ENCODE results near the gene ADIPOR2.

DNA sequence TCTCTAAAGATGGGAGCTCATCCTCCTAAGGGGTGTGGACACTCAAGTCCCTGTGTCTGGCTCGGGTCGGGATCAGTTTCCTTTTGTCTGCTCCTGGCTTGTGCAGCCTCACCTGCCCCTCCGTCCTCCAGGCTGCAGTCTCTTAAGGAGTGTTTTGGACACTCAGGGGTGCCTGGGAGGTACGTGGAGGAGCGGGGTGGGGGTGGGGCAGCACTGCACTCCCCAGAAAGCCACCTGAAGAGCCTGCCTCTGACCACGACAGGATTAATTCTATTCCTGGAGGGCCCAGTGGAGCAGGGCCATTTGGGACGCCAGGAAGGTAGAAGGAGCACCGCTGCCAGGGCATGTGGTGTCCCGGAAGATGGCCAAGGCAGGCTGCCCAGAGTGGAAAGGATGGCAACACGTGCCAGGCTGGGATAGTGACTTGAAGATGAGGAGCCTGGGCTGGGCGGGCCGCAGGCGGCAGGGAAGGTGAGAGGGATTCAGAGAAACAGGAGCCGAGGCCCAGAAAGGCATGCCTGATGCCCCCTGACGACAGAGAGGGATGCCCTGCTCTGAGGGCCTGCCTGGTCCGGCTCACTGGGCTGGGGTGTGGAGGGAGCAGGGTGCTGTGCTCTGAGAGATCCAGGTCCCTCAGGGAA is 114.7 kb downstream of the ADIPOR2 start:
- TF ChIP-seq, protein P1, sequence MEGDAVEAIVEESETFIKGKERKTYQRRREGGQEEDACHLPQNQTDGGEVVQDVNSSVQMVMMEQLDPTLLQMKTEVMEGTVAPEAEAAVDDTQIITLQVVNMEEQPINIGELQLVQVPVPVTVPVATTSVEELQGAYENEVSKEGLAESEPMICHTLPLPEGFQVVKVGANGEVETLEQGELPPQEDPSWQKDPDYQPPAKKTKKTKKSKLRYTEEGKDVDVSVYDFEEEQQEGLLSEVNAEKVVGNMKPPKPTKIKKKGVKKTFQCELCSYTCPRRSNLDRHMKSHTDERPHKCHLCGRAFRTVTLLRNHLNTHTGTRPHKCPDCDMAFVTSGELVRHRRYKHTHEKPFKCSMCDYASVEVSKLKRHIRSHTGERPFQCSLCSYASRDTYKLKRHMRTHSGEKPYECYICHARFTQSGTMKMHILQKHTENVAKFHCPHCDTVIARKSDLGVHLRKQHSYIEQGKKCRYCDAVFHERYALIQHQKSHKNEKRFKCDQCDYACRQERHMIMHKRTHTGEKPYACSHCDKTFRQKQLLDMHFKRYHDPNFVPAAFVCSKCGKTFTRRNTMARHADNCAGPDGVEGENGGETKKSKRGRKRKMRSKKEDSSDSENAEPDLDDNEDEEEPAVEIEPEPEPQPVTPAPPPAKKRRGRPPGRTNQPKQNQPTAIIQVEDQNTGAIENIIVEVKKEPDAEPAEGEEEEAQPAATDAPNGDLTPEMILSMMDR (conservative IDR thresholded peaks at IDR 0.05; ENCODE audit: low read length): no peak
- no peak for TF ChIP-seq EZH2phosphoT487 (IDR thresholded peaks at IDR 0.05; ENCODE audit: borderline replicate concordance, low read depth, low read length)
